GM12878 (cell line): ENCODE results near the gene ANKRD44. TPM values are rescaled to one million over a fixed set of nuclear protein-coding genes. Genes with fewer than 3 reads are reported as not detected.

Source experiments
- ATAC-seq: fragments of 200-7000 bp; cut with Tn5 transposase; 3 replicates; pipeline ENCODE4 v1.9.1; 2020; ENCODE audit warnings: mild to moderate bottlenecking, moderate library complexity
- BruUV-seq: library from RNA; stranded (reverse); fragments of 400-500 nt; replicated peaks from 2 replicates; lab custom pipeline; 2021; lab: Mats Ljungman, UMichigan
- CTCF ChIA-PET: fragments of 300-600 bp; sonication (Branson Sonifier 250); formaldehyde crosslinking; extraction: SDS; loops from one replicate; lab custom pipeline; 2021; ENCODE audit warnings: inconsistent platforms; lab: Yijun Ruan, JAX
- POLR2A ChIA-PET: fragments of 350-600 bp; formaldehyde crosslinking; extraction: SDS; loops from one replicate; lab custom pipeline; 2021; ENCODE audit warnings: inconsistent platforms; lab: Charles Lee
- RAD21 ChIA-PET: fragments of 300-600 bp; sonication (Branson Sonifier 250); formaldehyde crosslinking; loops from one replicate; lab custom pipeline; 2023; ENCODE audit warnings: antibody characterized with exemption; ENCODE audit not compliant: unreplicated experiment; lab: Charles Lee
- SMC1A ChIA-PET: fragments of 300-600 bp; sonication (Branson Sonifier 250); formaldehyde crosslinking; loops from one replicate; lab custom pipeline; 2023; ENCODE audit not compliant: unreplicated experiment, uncharacterized antibody; lab: Charles Lee
- DNase-seq: peaks from one replicate; pipeline ENCODE4 v3.0.0-alpha.2; 2011; ENCODE audit warnings: low read depth, low spot score
- FAIRE-seq: peaks from 3 replicates; lab custom pipeline; 2011; peaks lifted over from hg19 to GRCh38; lab: Jason Lieb, UNC
- H2AFZ ChIP-seq: 2 replicates; pipeline ENCODE4 v1.6.0; 2011; ENCODE audit warnings: low read depth, low read length, control low read depth; ENCODE audit not compliant: control insufficient read depth
- H3K27ac ChIP-seq: 2 replicates; pipeline ENCODE4 v1.5.1; 2011; ENCODE audit warnings: control low read depth; ENCODE audit not compliant: control insufficient read depth, insufficient read depth
- H3K27me3 ChIP-seq, 2 experiments: replicated peaks in 1 of 2; 2 replicates each; pipeline versions ENCODE4 v1.6.0 to v1.6.1; 2011; ENCODE audit warnings: low read length in 1 of 2; ENCODE audit not compliant: control insufficient read depth in 2 of 2, insufficient read depth in 2 of 2
- H3K36me3 ChIP-seq, 2 experiments: 2 replicates each; pipeline ENCODE4 v1.5.1; 2011; ENCODE audit warnings: low read length in 1 of 2; ENCODE audit not compliant: control insufficient read depth in 2 of 2, insufficient read depth in 2 of 2
- H3K4me1 ChIP-seq: 2 replicates; pipeline ENCODE4 v1.6.1; 2011; ENCODE audit warnings: mild to moderate bottlenecking, low read length, moderate library complexity, mixed read lengths; ENCODE audit not compliant: control insufficient read depth, insufficient read depth
- H3K4me2 ChIP-seq: 2 replicates; pipeline ENCODE4 v1.6.0; 2011; ENCODE audit warnings: control low read depth; ENCODE audit not compliant: control insufficient read depth, insufficient read depth
- H3K4me3 ChIP-seq: fragments of 200-600 bp; sonication (generic); 2 replicates; pipeline ENCODE4 v1.5.1; 2016
- H3K79me2 ChIP-seq: 2 replicates; pipeline ENCODE4 v1.6.0; 2011; ENCODE audit warnings: low read length; ENCODE audit not compliant: control insufficient read depth, insufficient read depth
- H3K9ac ChIP-seq: 2 replicates; pipeline ENCODE4 v1.8.0; 2011; ENCODE audit warnings: low read length, control low read depth, mixed read lengths; ENCODE audit not compliant: control insufficient read depth, insufficient read depth
- H3K9me3 ChIP-seq: replicated peaks from 3 replicates; pipeline ENCODE4 v1.5.1; 2011; ENCODE audit warnings: mild to moderate bottlenecking, low read length; ENCODE audit not compliant: control insufficient read depth, insufficient read depth
- H4K20me1 ChIP-seq: 2 replicates; pipeline ENCODE4 v1.6.0; 2011; ENCODE audit not compliant: control insufficient read depth, insufficient read depth
- BACH1 ChIP-seq: fragments of 450-650 bp; IDR thresholded peaks from 2 replicates; pipeline ENCODE4 v1.6.1; 2017; ENCODE audit warnings: mild to moderate bottlenecking, borderline replicate concordance
- BMI1 ChIP-seq: fragments of 450-650 bp; IDR thresholded peaks from 2 replicates; pipeline ENCODE4 v1.6.1; 2016; ENCODE audit warnings: mild to moderate bottlenecking, moderate library complexity, borderline replicate concordance
- CTCF ChIP-seq, 3 experiments: IDR thresholded peaks in 2 of 3; conservative IDR thresholded peaks in 1 of 3; 2 replicates each; pipeline ENCODE4 v1.5.1; 2011; ENCODE audit warnings: low read depth in 3 of 3, low read length in 3 of 3, mild to moderate bottlenecking in 3 of 3, control low read depth in 2 of 3, moderate library complexity in 2 of 3, inconsistent platforms in 1 of 3, mixed read lengths in 1 of 3; ENCODE audit not compliant: control insufficient read depth in 2 of 3, insufficient read depth in 1 of 3; ENCODE audit errors: extremely low read depth in 1 of 3
- GATAD2B ChIP-seq: fragments of 450-650 bp; conservative IDR thresholded peaks from 2 replicates; pipeline ENCODE4 v1.6.1; 2017; ENCODE audit warnings: low read depth, mild to moderate bottlenecking, moderate library complexity
- JUNB ChIP-seq: IDR thresholded peaks from 2 replicates; pipeline ENCODE4 v1.6.1; 2016; ENCODE audit warnings: antibody characterized with exemption, mild to moderate bottlenecking
- LARP7 ChIP-seq: fragments of 450-650 bp; IDR thresholded peaks from 2 replicates; pipeline ENCODE4 v1.6.1; 2017; ENCODE audit warnings: mild to moderate bottlenecking
- NKRF ChIP-seq: fragments of 450-650 bp; conservative IDR thresholded peaks from 2 replicates; pipeline ENCODE4 v1.6.1; 2017; ENCODE audit warnings: mild to moderate bottlenecking, moderate library complexity
- NR2C1 ChIP-seq: fragments of 450-650 bp; IDR thresholded peaks from 2 replicates; pipeline ENCODE4 v1.6.1; 2017; ENCODE audit warnings: antibody characterized with exemption, mild to moderate bottlenecking, moderate library complexity
- SMAD1 ChIP-seq: fragments of 450-650 bp; IDR thresholded peaks from 2 replicates; pipeline ENCODE4 v1.6.1; 2018; ENCODE audit warnings: mild to moderate bottlenecking, low read depth; ENCODE audit not compliant: partially characterized antibody
- STAT3 ChIP-seq: IDR thresholded peaks from 2 replicates; pipeline ENCODE4 v1.6.1; 2011; ENCODE audit warnings: low read depth, low read length, improper control_type of control experiment
- SUPT20H ChIP-seq: IDR thresholded peaks from 2 replicates; pipeline ENCODE4 v1.6.1; 2011; ENCODE audit warnings: low read depth, mild to moderate bottlenecking, low read length, moderate library complexity, borderline replicate concordance; ENCODE audit not compliant: control insufficient read depth
- ZBED1 ChIP-seq: IDR thresholded peaks from 2 replicates; pipeline ENCODE4 v1.6.1; 2016; ENCODE audit warnings: borderline replicate concordance
- ZNF24 ChIP-seq: fragments of 450-650 bp; IDR thresholded peaks from 2 replicates; pipeline ENCODE4 v1.6.1; 2017; ENCODE audit warnings: antibody characterized with exemption, mild to moderate bottlenecking
- WGBS: methylation state at CpG from one replicate; pipeline ENCODE4 v1.1.6; 2016; ENCODE audit warnings: low lambda C conversion rate; ENCODE audit not compliant: insufficient replicate concordance, insufficient coverage; ENCODE audit errors: missing lambda C conversion rate; 5-methylcytosine and 5-hydroxymethylcytosine counted together
- in situ Hi-C: fragments of 300-500 bp; cut with MboI; formaldehyde crosslinking; loops from 9 replicates; pipeline ENCODE4 v1.14.3; 2018; ENCODE audit warnings: mixed read lengths
- intact Hi-C: fragments of 100-400 bp; cut with micrococcal nuclease; formaldehyde crosslinking; loops from one replicate; pipeline ENCODE4 v1.14.2; 2022; ENCODE audit not compliant: unreplicated experiment
- polyA plus RNA-seq, 11 experiments: library from polyadenylated mRNA; depleted of rRNA in 4 of 11; unstranded in 6 of 11; stranded (reverse) in 5 of 11; fragments of >200 nt; fragmentation: Nextera tagmentation in 4 of 11; fragmentation: Illumina TruSeq in 1 of 11; extraction: Ambion mirVana in 4 of 11; extraction: Trizol in 1 of 11; gene quantifications; 1 replicate in 1 of 11; 2 replicates in 10 of 11; pipeline versions ENCODE4 v1.2.1 to v1.2.3, GENCODE V29; 2011 to 2016; ENCODE audit warnings: inconsistent platforms in 2 of 11, missing spikeins in 2 of 11, low read depth in 1 of 11
- total RNA-seq, 4 experiments: library from RNA; depleted of rRNA in 3 of 4; stranded (reverse); fragments of >200 nt in 3 of 4; fragmentation: Illumina TruSeq in 1 of 4; extraction: Trizol in 1 of 4; gene quantifications; 2 replicates each; pipeline versions ENCODE4 v1.2.1 to v1.2.3, GENCODE V29; 2013 to 2021
- TF ChIP-seq, protein P1 (sequence below): fragments of 450-650 bp; IDR thresholded peaks from 2 replicates; pipeline ENCODE4 v1.6.1; 2016; ENCODE audit warnings: mild to moderate bottlenecking, moderate library complexity, borderline replicate concordance

The ANKRD44 gene
- total and polyA plus RNA-seq, 10 of the 15 experiments (the other 5 are each of a cell fraction or from before 2014, with no cell fraction given): 19.1 to 99.1 (median 59.6) TPM

- RAD21 ChIA-PET: interaction anchor here (0.7 to 20.1 kb wide), 26 partner anchors 12 to 194 kb away, joined by 3 to 408 read pairs (median 6); partner anchors contain the start of gene SF3B1
- CTCF ChIA-PET: interaction anchor here (0.7 to 9.8 kb wide), 21 partner anchors 13 to 195 kb away, joined by 3 to 128 read pairs (median 6); no protein-coding TSS in a partner anchor
- Histone ChIP-seq H3K9me3 (no peaks in the 10 kb centered on the region), H3K4me1 (peaks cover 37% of the 10 kb centered on the region), H3K79me2 (peaks cover 85% of the 10 kb centered on the region), H3K27me3 (no peaks in the 10 kb centered on the region), H4K20me1 (no peaks in the 10 kb centered on the region), H3K27ac (peak overlapping the region; percentile 99), H3K9ac (peak overlapping the region; percentile 82), H2AFZ (no peak overlapping the region), H3K36me3 (no peaks in the 10 kb centered on the region), H3K4me2 (peak overlapping the region; percentile 99), H3K4me3 (peak overlapping the region; percentile 98)
- intact Hi-C loops: loop anchor here (2.0 to 10.0 kb wide), 4 partner anchors 53 to 1133 kb away; partner anchors contain the start of gene STK17B
- FAIRE-seq: no peak
- BruUV-seq: no TSS peak
- in situ Hi-C loops: no loop called here
- POLR2A ChIA-PET: interaction anchor here (0.6 to 9.0 kb wide), 28 partner anchors 8 to 790 kb away, joined by 3 to 139 read pairs (median 6); no protein-coding TSS in a partner anchor
- peak; percentile 41 for ATAC-seq
- 0% methylated on average over 7 of the region's 7 CpGs for whole genome bisulfite sequencing
- SMC1A ChIA-PET: interaction anchor here (0.7 to 20.5 kb wide), 24 partner anchors 11 to 194 kb away, joined by 3 to 433 read pairs (median 8); no protein-coding TSS in a partner anchor
- DNase-seq: no peak
- TF ChIP-seq LARP7 (peak; percentile 58), ZNF24 (no peak), CTCF (IDR thresholded peaks at IDR 0.05 in 2 of 3, conservative IDR thresholded peaks at IDR 0.05 in 1 of 3; ENCODE audit: control insufficient read depth in 2 of 3, extremely low read depth in 1 of 3, insufficient read depth in 1 of 3, low read depth in 3 of 3, low read length in 3 of 3) (no peak), JUNB (peak; percentile 25; the same call in 1 of the 2 replicates), STAT3 (no peak), NR2C1 (no peak), GATAD2B (no peak), BACH1 (no peak), NKRF (no peak), ZBED1 (0 out of 2 replicates have a peak, but pooled peaks have one; percentile 60), SMAD1 (peak; percentile 45), BMI1 (no peak), SUPT20H (no peak)
- TF ChIP-seq, protein P1, sequence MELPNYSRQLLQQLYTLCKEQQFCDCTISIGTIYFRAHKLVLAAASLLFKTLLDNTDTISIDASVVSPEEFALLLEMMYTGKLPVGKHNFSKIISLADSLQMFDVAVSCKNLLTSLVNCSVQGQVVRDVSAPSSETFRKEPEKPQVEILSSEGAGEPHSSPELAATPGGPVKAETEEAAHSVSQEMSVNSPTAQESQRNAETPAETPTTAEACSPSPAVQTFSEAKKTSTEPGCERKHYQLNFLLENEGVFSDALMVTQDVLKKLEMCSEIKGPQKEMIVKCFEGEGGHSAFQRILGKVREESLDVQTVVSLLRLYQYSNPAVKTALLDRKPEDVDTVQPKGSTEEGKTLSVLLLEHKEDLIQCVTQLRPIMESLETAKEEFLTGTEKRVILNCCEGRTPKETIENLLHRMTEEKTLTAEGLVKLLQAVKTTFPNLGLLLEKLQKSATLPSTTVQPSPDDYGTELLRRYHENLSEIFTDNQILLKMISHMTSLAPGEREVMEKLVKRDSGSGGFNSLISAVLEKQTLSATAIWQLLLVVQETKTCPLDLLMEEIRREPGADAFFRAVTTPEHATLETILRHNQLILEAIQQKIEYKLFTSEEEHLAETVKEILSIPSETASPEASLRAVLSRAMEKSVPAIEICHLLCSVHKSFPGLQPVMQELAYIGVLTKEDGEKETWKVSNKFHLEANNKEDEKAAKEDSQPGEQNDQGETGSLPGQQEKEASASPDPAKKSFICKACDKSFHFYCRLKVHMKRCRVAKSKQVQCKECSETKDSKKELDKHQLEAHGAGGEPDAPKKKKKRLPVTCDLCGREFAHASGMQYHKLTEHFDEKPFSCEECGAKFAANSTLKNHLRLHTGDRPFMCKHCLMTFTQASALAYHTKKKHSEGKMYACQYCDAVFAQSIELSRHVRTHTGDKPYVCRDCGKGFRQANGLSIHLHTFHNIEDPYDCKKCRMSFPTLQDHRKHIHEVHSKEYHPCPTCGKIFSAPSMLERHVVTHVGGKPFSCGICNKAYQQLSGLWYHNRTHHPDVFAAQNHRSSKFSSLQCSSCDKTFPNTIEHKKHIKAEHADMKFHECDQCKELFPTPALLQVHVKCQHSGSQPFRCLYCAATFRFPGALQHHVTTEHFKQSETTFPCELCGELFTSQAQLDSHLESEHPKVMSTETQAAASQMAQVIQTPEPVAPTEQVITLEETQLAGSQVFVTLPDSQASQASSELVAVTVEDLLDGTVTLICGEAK: no peak
Measured at GRCh38 chr2:197307933-197308521, 2.6 kb downstream of the ANKRD44 start.
